Upper lobe of left lung (tissue), 6 donors: Measurements from ENCODE around the gene MRPS2. TPM values are rescaled to one million over a fixed set of nuclear protein-coding genes. Genes with fewer than 3 reads are reported as not detected.

Experiments
- ATAC-seq, 2 donors: fragments of 200-7000 bp; cut with Tn5 transposase; one replicate each; pipeline ENCODE4 v1.9.1; 2022; ENCODE audit warnings: mild to moderate bottlenecking in 2 of 2, moderate library complexity in 2 of 2; ENCODE audit not compliant: low FRiP score in 2 of 2
- DNase-seq, 2 donors: peaks; one replicate each; pipeline ENCODE4 v3.0.0-alpha.2; 2019 to 2020
- H3K27ac ChIP-seq, 4 donors: fragments of 200-600 bp; sonication (generic); one replicate each; pipeline ENCODE4 v1.5.1; 2016 to 2019
- H3K27me3 ChIP-seq, 4 donors: fragments of 200-600 bp; sonication (generic); one replicate each; pipeline ENCODE4 v1.5.1; 2017 to 2019
- H3K36me3 ChIP-seq, 4 donors: fragments of 200-600 bp; sonication (generic); one replicate each; pipeline ENCODE4 v1.5.1; 2016 to 2019
- H3K4me1 ChIP-seq, 4 donors: fragments of 200-600 bp; sonication (generic); one replicate each; pipeline ENCODE4 v1.5.1; 2018 to 2019
- H3K4me3 ChIP-seq, 4 donors: fragments of 200-600 bp; sonication (generic); one replicate each; pipeline ENCODE4 v1.5.1; 2017 to 2019; ENCODE audit warnings: mild to moderate bottlenecking in 2 of 4, moderate library complexity in 1 of 4
- H3K9me3 ChIP-seq, 4 donors: fragments of 200-600 bp; sonication (generic); one replicate each; pipeline ENCODE4 v1.5.1; 2018 to 2019
- CTCF ChIP-seq, 6 experiments: fragments of 450-650 bp in 4 of 6; fragments of 200-600 bp in 2 of 6; sonication (generic) in 2 of 6; IDR thresholded peaks; one replicate each; pipeline ENCODE4 v1.5.1; 2016 to 2019; ENCODE audit warnings: antibody characterized with exemption in 6 of 6
- EP300 ChIP-seq, 4 donors: sonication (generic); formaldehyde crosslinking; IDR thresholded peaks; one replicate each; pipeline ENCODE4 v1.5.1; 2017; ENCODE audit warnings: antibody characterized with exemption in 4 of 4, control low read depth in 2 of 4
- POLR2A ChIP-seq, 4 donors: fragments of 450-650 bp; IDR thresholded peaks; one replicate each; pipeline ENCODE4 v1.5.1; 2016 to 2017; ENCODE audit warnings: antibody characterized with exemption in 4 of 4, mild to moderate bottlenecking in 2 of 4
- POLR2AphosphoS5 ChIP-seq, 2 donors: sonication (generic); formaldehyde crosslinking; IDR thresholded peaks; one replicate each; pipeline ENCODE4 v1.5.1; 2017; ENCODE audit warnings: antibody characterized with exemption in 2 of 2
- WGBS, 2 donors: methylation state at CpG; one replicate each; pipeline ENCODE4 v1.1.5; 2017 to 2018; 5-methylcytosine and 5-hydroxymethylcytosine counted together
- total RNA-seq, 6 donors: library from RNA; depleted of rRNA in 4 of 6; stranded (reverse); fragments of >200 nt in 4 of 6; gene quantifications; one replicate each; pipeline versions ENCODE4 v1.1.0 to v1.2.1, GENCODE V29; 2016 to 2021
- donor health status: DM: no; HTN: no; CAD: no; lungs with moderate emphysema.
- donor health status: DM: no; HTN: yes; CAD: no; lungs with severe emphysema.

MRPS2 gene
- total RNA-seq, 6 donors from 2014 or later, result 11.1 to 40.6 (median 26.3) TPM

- H3K9me3 ChIP-seq, result no peaks in the 10 kb centered on the region
- TF ChIP-seq POLR2AphosphoS5 (IDR thresholded peaks at IDR 0.05) (no peak), POLR2A (IDR thresholded peaks at IDR 0.05) (peak in 1 of 4 donors; percentile 11)
- H3K27ac ChIP-seq, result no peak overlapping the region
- DNase-seq (no peak), ATAC-seq (no peak)
- H3K27me3 ChIP-seq, result no peaks in the 10 kb centered on the region
- peaks cover 0 to 6% (median 4%) of the 10 kb centered on the region in 4 donors for H3K4me1 ChIP-seq
- no peak overlapping the region for H3K4me3 ChIP-seq
- no peaks in the 10 kb centered on the region for H3K36me3 ChIP-seq
- WGBS, 2 donors, result 70 to 75% methylated on average over 19 to 23 of the region's 23 CpGs
Measured at GRCh38 chr9:135471791-135472640, 28.5 kb upstream of the MRPS2 start.

GRCh38 chr9:135473972-135474543, 26.4 kb upstream of the MRPS2 start:
- H3K4me1 ChIP-seq, result peaks cover 2 to 20% (median 9%) of the 10 kb centered on the region in 4 donors
- no peak overlapping the region for H3K27ac ChIP-seq
- no peaks in the 10 kb centered on the region for H3K9me3 ChIP-seq
- H3K27me3 ChIP-seq, result no peaks in the 10 kb centered on the region
- no peaks in the 10 kb centered on the region for H3K36me3 ChIP-seq
- 71 to 73% methylated on average over 9 to 12 of the region's 12 CpGs for WGBS, 2 donors
- DNase-seq (no peak), ATAC-seq (no peak)
- H3K4me3 ChIP-seq, result no peak overlapping the region
- TF ChIP-seq CTCF (IDR thresholded peaks at IDR 0.05), result no peak
- TF ChIP-seq POLR2A (IDR thresholded peaks at IDR 0.05), result no peak
- no peak for TF ChIP-seq POLR2AphosphoS5 (IDR thresholded peaks at IDR 0.05)
- TF ChIP-seq EP300 (IDR thresholded peaks at IDR 0.05), result no peak

GRCh38 chr9:135474915-135475314, 25.6 kb upstream of the MRPS2 start:
- WGBS, 2 donors, result 17 to 22% methylated on average over 12 of the region's 12 CpGs
- no peak overlapping the region for H3K27ac ChIP-seq
- H3K4me1 ChIP-seq, result peaks cover 2 to 20% (median 10%) of the 10 kb centered on the region in 4 donors
- peak; percentile 55 to 82 for DNase-seq
- ATAC-seq, result no peak
- H3K27me3 ChIP-seq, result no peaks in the 10 kb centered on the region
- H3K4me3 ChIP-seq, result no peak overlapping the region
- H3K36me3 ChIP-seq, result no peaks in the 10 kb centered on the region
- H3K9me3 ChIP-seq, result no peaks in the 10 kb centered on the region
- TF ChIP-seq POLR2A (IDR thresholded peaks at IDR 0.05) (no peak), POLR2AphosphoS5 (IDR thresholded peaks at IDR 0.05) (no peak), EP300 (IDR thresholded peaks at IDR 0.05) (no peak), CTCF (IDR thresholded peaks at IDR 0.05) (peak in 3 of 6 experiments; percentile 26 to 42 (median 39))

- no peaks in the 10 kb centered on the region for H3K36me3 ChIP-seq
- H3K27ac ChIP-seq, result peak overlapping the region; percentile 42 to 87 (median 71)
- TF ChIP-seq CTCF (IDR thresholded peaks at IDR 0.05), result no peak
- TF ChIP-seq POLR2A (IDR thresholded peaks at IDR 0.05), result no peak
- no peak for TF ChIP-seq POLR2AphosphoS5 (IDR thresholded peaks at IDR 0.05)
- TF ChIP-seq EP300 (IDR thresholded peaks at IDR 0.05), result no peak
- DNase-seq (peak in 1 of 2 donors; percentile 60), ATAC-seq (peak; percentile 21 to 78)
- no peaks in the 10 kb centered on the region for H3K27me3 ChIP-seq
- WGBS, 2 donors, result 77 to 85% methylated on average over 8 to 10 of the region's 10 CpGs
- H3K4me3 ChIP-seq, result no peak overlapping the region
- H3K9me3 ChIP-seq, result no peaks in the 10 kb centered on the region
- H3K4me1 ChIP-seq, result peaks cover 12 to 27% (median 22%) of the 10 kb centered on the region in 4 donors
Measured at GRCh38 chr9:135476561-135477355, 23.7 kb upstream of the MRPS2 start.

GRCh38 chr9:135478191-135478590, 22.3 kb upstream of the MRPS2 start:
- no peaks in the 10 kb centered on the region for H3K27me3 ChIP-seq
- peak overlapping the region in 1 of 4 donors; percentile 83 for H3K4me3 ChIP-seq
- DNase-seq (no peak), ATAC-seq (no peak)
- peak overlapping the region; percentile 43 to 90 (median 82) for H3K27ac ChIP-seq
- no peak for TF ChIP-seq POLR2A (IDR thresholded peaks at IDR 0.05)
- TF ChIP-seq EP300 (IDR thresholded peaks at IDR 0.05), result no peak
- no peak for TF ChIP-seq CTCF (IDR thresholded peaks at IDR 0.05)
- no peak for TF ChIP-seq POLR2AphosphoS5 (IDR thresholded peaks at IDR 0.05)
- no peaks in the 10 kb centered on the region for H3K36me3 ChIP-seq
- no peaks in the 10 kb centered on the region for H3K9me3 ChIP-seq
- peaks cover 12 to 27% (median 22%) of the 10 kb centered on the region in 4 donors for H3K4me1 ChIP-seq
- WGBS, 2 donors, result 62 to 73% methylated on average over 10 of the region's 10 CpGs
